ENCODE results near the gene MAP7D3.

DNA sequence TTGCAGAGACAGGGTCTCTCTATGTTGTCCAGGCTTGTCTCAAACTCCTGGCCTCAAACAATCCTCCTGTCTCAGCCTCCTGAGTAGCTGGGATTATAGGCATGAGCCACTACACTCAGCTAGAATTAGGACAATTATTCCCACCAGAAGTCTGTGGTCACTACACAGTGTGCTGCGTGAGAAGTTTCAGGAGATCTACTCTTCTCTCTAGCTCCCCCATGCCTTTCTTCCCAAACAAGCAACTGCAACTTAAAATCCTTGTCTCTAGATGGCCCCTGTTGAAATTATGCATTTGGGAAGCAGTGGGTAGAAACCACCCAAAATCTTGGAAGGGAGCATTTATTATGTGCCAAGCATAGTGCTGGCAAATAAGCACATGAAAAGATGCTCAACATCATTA is 21.1 kb upstream of the MAP7D3 start:
- no peak for TF ChIP-seq CTCF (IDR thresholded peaks at IDR 0.05; ENCODE audit: low read depth, low read length)
- no peak for TF ChIP-seq POLR2A (IDR thresholded peaks at IDR 0.05; ENCODE audit: extremely low read depth, insufficient read length)
- TF ChIP-seq, protein P1, sequence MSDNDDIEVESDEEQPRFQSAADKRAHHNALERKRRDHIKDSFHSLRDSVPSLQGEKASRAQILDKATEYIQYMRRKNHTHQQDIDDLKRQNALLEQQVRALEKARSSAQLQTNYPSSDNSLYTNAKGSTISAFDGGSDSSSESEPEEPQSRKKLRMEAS (IDR thresholded peaks at IDR 0.05; ENCODE audit: low read depth, low read length), result no peak
